Common myeloid progenitor, CD34-positive (primary cell): ENCODE data around the gene SIM2.

ENCODE experiments used
- CTCF ChIA-PET: fragments of 350-600 bp; sonication (Branson Sonifier 250); formaldehyde crosslinking; loops from one replicate; lab custom pipeline; 2021; ENCODE audit warnings: antibody characterized with exemption; lab: Charles Lee
- POLR2A ChIA-PET: fragments of 350-600 bp; sonication (Branson Sonifier 250); formaldehyde crosslinking; loops from one replicate; lab custom pipeline; 2021; ENCODE audit warnings: antibody characterized with exemption; lab: Charles Lee
- DNase-seq, 3 donors: peaks; one replicate each; pipeline versions ENCODE4 v3.0.0 to v3.0.0-alpha.2; 2013
- H3K27ac ChIP-seq, 2 experiments: 1 replicate in 1 of 2; 2 replicates in 1 of 2; pipeline ENCODE4 v1.7.0; 2013; ENCODE audit warnings: inconsistent platforms in 2 of 2, low read length in 2 of 2, mild to moderate bottlenecking in 2 of 2, low read depth in 1 of 2, moderate library complexity in 1 of 2; ENCODE audit not compliant: severe bottlenecking in 2 of 2, insufficient read depth in 1 of 2, poor library complexity in 1 of 2
- H3K27me3 ChIP-seq, 5 experiments: replicated peaks in 2 of 5; 1 replicate in 3 of 5; 2 replicates in 2 of 5; pipeline versions ENCODE4 v1.6.1 to v1.7.0; 2013; ENCODE audit warnings: low read length in 4 of 5, mild to moderate bottlenecking in 2 of 5, moderate library complexity in 2 of 5, inconsistent platforms in 1 of 5; ENCODE audit not compliant: insufficient read depth in 5 of 5, control insufficient read depth in 4 of 5
- H3K36me3 ChIP-seq, 4 experiments: 1 replicate in 2 of 4; 2 replicates in 2 of 4; pipeline versions ENCODE4 v1.6.1 to v1.7.0; 2013; ENCODE audit warnings: low read length in 3 of 4, control low read depth in 1 of 4, mild to moderate bottlenecking in 1 of 4; ENCODE audit not compliant: control insufficient read depth in 4 of 4, insufficient read depth in 4 of 4
- H3K4me1 ChIP-seq, 4 experiments: 1 replicate in 3 of 4; 2 replicates in 1 of 4; pipeline versions ENCODE4 v1.6.1 to v1.7.1; 2013; ENCODE audit warnings: low read length in 3 of 4, mild to moderate bottlenecking in 3 of 4, control low read depth in 1 of 4, inconsistent platforms in 1 of 4, moderate library complexity in 1 of 4; ENCODE audit not compliant: control insufficient read depth in 4 of 4, insufficient read depth in 4 of 4; ENCODE audit errors: control extremely low read depth in 1 of 4
- H3K4me3 ChIP-seq, 7 experiments: 1 replicate in 4 of 7; 2 replicates in 3 of 7; pipeline versions ENCODE4 v1.5.1 to v1.7.0; 2013; ENCODE audit warnings: mild to moderate bottlenecking in 7 of 7, low read length in 6 of 7, moderate library complexity in 6 of 7, inconsistent platforms in 2 of 7, low read depth in 2 of 7, control low read depth in 1 of 7; ENCODE audit not compliant: insufficient read depth in 4 of 7, control insufficient read depth in 1 of 7; ENCODE audit errors: extremely low read depth in 1 of 7
- H3K9me3 ChIP-seq, 5 experiments: 1 replicate in 4 of 5; 2 replicates in 1 of 5; pipeline versions ENCODE4 v1.6.1 to v1.7.1; 2013; ENCODE audit warnings: low read length in 4 of 5, mild to moderate bottlenecking in 2 of 5, inconsistent platforms in 1 of 5, low read depth in 1 of 5, moderate library complexity in 1 of 5; ENCODE audit not compliant: control insufficient read depth in 4 of 5, insufficient read depth in 2 of 5; ENCODE audit errors: control extremely low read depth in 1 of 5
- WGBS: methylation state at CpG from one replicate; pipeline ENCODE4 v1.1.5; 2013; ENCODE audit not compliant: insufficient coverage; 5-methylcytosine and 5-hydroxymethylcytosine counted together

Gene SIM2

DNA sequence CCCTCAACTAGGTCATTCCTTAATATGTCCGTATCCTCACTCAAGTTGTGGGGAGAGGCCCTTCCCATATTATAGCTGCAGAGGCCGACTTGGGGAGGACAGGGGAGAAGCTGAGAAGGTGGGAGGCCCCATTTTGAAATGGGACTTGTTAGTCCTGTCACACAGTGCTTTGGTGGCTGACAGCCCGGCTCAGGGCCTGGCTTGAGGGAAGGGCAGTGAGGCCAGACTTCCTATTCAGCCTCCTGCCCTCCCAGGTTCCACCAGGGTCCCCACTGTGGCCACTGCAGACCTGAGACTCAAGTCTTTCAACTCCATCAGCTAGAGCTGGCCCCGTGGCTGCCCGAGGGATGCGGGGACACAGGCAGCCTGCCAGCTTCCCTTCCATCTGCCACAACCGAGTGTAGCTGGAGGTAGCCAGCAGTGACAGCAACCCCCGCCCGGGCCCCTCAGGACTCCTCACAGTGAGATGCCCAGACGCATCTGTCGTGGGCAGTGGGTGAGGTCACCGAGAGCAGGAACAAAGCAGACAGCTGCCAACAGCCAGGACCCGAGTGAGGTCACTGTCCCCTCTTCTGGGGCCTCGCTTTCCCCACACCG is 36.9 kb downstream of the SIM2 start:
- Histone ChIP-seq H3K4me3 (no peak overlapping the region), H3K27me3 (peaks cover 0 to 54% (median 10%) of the 10 kb centered on the region in 5 experiments), H3K9me3 (no peaks in the 10 kb centered on the region), H3K27ac (no peak overlapping the region), H3K36me3 (no peaks in the 10 kb centered on the region), H3K4me1 (no peaks in the 10 kb centered on the region)
- no peak for DNase-seq
- CTCF ChIA-PET: no interaction called here
- POLR2A ChIA-PET: no interaction called here
- WGBS: 86% methylated on average over 14 of the region's 15 CpGs

DNA sequence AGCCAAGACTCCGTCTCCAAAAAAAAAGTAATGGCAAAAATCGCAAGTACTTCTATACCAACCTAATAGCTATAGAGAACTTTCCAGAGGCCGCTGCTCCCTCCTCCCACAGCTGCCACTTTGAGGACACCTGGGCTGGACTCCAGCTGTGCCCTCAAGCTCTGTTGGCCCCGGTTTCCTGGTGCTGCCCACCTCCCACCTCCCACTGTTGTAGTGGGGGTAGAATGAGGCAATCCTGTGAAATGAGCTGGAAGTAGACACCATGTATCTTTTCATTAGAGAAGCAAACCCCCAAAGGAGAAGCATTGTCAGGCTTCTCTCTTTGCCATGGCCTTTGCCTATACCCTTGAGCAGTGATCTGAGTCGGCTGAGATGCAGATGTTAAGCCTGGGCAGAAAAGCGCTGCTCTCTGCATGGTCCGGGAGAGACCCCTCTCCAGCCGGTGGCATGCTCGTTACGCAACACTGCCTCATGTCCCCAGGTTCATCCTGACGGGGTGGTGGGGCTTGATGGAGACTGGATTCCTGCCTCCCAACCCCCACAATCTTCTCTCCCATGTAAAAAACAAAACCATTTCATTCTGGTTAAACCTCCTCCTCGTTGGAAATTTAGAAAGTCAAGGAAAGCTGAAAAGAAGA is 39.7 kb downstream of the SIM2 start:
- no peaks in the 10 kb centered on the region for H3K9me3 ChIP-seq
- no peak overlapping the region for H3K4me3 ChIP-seq
- DNase-seq: no peak
- no peaks in the 10 kb centered on the region for H3K4me1 ChIP-seq
- H3K36me3 ChIP-seq: no peaks in the 10 kb centered on the region
- H3K27ac ChIP-seq: no peak overlapping the region
- CTCF ChIA-PET: no interaction called here
- 66% methylated on average over 8 of the region's 12 CpGs for WGBS
- peaks cover 0 to 63% (median 9%) of the 10 kb centered on the region in 5 experiments for H3K27me3 ChIP-seq
- POLR2A ChIA-PET: no interaction called here

DNA sequence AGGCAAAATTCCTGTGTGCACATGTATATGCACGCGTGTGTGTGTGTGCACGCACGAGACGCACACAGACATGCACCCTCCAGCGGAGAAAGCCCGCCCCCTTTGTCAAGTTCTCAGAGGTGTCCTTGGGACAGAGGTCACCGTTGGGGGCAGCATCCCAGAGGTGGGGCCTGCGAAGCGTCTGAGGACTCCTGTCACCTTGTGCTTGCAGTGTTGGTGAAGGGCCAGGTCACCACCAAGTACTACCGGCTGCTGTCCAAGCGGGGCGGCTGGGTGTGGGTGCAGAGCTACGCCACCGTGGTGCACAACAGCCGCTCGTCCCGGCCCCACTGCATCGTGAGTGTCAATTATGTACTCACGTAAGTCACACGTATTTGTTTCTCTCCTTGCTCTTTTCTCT is 42.6 kb downstream of the SIM2 start:
- Histone ChIP-seq H3K36me3 (no peaks in the 10 kb centered on the region), H3K27ac (no peak overlapping the region), H3K4me3 (no peak overlapping the region), H3K4me1 (no peaks in the 10 kb centered on the region), H3K9me3 (no peaks in the 10 kb centered on the region), H3K27me3 (peaks cover 3 to 78% (median 26%) of the 10 kb centered on the region in 5 experiments)
- no peak for DNase-seq
- 94% methylated on average over 19 of the region's 21 CpGs for WGBS
- POLR2A ChIA-PET: no interaction called here
- CTCF ChIA-PET: no interaction called here

DNA sequence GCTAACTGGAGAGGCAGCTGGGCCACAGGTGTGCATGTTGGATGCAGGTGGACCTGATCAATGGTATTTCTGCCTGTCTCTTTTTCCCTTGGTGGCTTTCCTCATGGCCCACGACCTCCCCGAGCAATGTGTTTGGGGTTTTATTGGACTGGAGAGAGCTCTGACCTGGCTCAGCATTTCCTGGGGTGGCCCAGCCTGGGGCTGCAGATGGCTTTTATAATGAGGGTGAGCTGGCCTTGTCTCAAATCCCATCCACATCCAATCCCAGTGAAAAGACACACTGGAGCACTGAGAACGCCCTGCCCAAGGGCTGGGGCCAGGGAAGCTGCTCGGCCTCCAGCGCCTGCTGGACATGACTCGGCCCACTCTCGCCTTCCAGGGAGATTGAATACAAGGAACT is 44.1 kb downstream of the SIM2 start:
- Histone ChIP-seq H3K36me3 (no peaks in the 10 kb centered on the region), H3K9me3 (no peaks in the 10 kb centered on the region), H3K4me1 (peaks cover 0 to 11% (median 7%) of the 10 kb centered on the region in 4 experiments), H3K4me3 (no peak overlapping the region), H3K27ac (no peak overlapping the region), H3K27me3 (peaks cover 6 to 80% (median 29%) of the 10 kb centered on the region in 5 experiments)
- WGBS: 94% methylated on average over 5 of the region's 7 CpGs
- no peak for DNase-seq
- POLR2A ChIA-PET: no interaction called here
- CTCF ChIA-PET: no interaction called here

DNA sequence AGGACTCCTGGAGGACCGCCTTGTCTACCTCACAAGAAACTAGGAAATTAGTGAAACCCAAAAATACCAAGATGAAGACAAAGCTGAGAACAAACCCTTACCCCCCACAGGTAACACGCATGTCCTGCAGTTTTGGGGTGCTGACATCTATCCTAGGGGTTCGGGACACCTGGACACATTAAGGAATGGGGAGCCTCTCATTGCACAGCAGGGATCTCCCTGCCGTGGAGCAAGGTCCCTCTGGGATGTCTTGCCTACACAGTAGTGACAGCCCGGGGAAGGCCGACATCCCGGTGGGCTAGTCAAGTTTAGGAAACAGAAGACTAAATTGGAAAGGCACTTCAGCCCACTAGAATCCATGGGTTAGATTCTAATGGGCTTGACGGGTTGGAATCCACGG is 44.5 kb downstream of the SIM2 start:
- Histone ChIP-seq H3K36me3 (no peaks in the 10 kb centered on the region), H3K4me1 (peaks cover 0 to 14% (median 11%) of the 10 kb centered on the region in 4 experiments), H3K9me3 (no peaks in the 10 kb centered on the region), H3K27me3 (peaks cover 6 to 82% (median 33%) of the 10 kb centered on the region in 5 experiments), H3K4me3 (no peak overlapping the region), H3K27ac (no peak overlapping the region)
- 99% methylated on average over 7 of the region's 9 CpGs for WGBS
- no peak for DNase-seq
- ChIA-PET CTCF (no interaction called here), POLR2A (no interaction called here)

DNA sequence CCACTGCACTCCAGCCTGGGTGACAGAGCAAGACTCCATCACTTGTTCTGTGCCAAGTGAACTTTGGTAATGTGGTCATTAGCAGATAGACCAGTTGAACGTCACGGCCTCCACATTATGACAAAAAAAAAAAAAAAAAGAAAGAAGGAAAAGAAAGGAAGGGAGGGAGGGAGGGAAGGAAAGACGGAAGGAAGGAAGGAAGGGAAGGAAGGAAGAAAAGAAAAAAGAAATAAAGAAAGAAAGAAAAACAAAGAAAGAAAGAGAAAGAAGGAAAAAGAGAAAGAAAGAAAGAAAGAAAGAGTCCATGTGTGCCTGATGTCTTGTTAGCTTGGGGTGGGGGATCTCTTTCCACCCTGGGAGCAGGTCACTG is 45.3 kb downstream of the SIM2 start:
- Histone ChIP-seq H3K27me3 (peaks cover 6 to 82% (median 36%) of the 10 kb centered on the region in 5 experiments), H3K27ac (no peak overlapping the region), H3K4me3 (no peak overlapping the region), H3K4me1 (peaks cover 0 to 14% (median 11%) of the 10 kb centered on the region in 4 experiments), H3K9me3 (no peaks in the 10 kb centered on the region), H3K36me3 (no peaks in the 10 kb centered on the region)
- ChIA-PET CTCF (no interaction called here), POLR2A (no interaction called here)
- DNase-seq: no peak
- WGBS: 57% methylated on average over 1 of the region's 3 CpGs

DNA sequence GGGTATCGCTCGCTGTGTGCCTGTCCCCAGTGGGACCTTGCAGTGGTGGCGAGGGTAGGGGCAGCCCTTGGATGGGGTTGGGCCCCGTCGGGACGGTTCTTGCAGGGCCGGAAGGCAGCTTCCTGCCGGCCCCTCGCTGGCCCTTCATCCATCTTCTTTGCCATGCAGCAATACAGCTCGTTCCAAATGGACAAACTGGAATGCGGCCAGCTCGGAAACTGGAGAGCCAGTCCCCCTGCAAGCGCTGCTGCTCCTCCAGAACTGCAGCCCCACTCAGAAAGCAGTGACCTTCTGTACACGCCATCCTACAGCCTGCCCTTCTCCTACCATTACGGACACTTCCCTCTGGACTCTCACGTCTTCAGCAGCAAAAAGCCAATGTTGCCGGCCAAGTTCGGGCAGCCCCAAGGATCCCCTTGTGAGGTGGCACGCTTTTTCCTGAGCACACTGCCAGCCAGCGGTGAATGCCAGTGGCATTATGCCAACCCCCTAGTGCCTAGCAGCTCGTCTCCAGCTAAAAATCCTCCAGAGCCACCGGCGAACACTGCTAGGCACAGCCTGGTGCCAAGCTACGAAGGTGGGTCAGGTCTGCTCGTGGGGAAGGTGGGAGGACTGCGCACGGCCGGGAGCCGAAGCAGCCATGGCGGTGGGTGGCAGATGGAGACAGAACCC is 45.8 kb downstream of the SIM2 start:
- Histone ChIP-seq H3K4me1 (peaks cover 0 to 14% (median 11%) of the 10 kb centered on the region in 4 experiments), H3K27ac (no peak overlapping the region), H3K4me3 (no peak overlapping the region), H3K9me3 (no peaks in the 10 kb centered on the region), H3K27me3 (peaks cover 6 to 82% (median 36%) of the 10 kb centered on the region in 5 experiments), H3K36me3 (no peaks in the 10 kb centered on the region)
- ChIA-PET POLR2A (no interaction called here), CTCF (interaction anchor here (2.2 kb wide), 1 partner anchor 8 kb away, joined by 4 read pairs; no protein-coding TSS in a partner anchor)
- DNase-seq: no peak
- WGBS: 81% methylated on average over 21 of the region's 30 CpGs
